ENCODE measurements around the gene C20orf204. TPM values are rescaled to one million over a fixed set of nuclear protein-coding genes. Genes with fewer than 3 reads are reported as not detected.

Gene C20orf204
- total and polyA plus RNA-seq, 10 of the 15 experiments (the other 5 are each of a cell fraction or from before 2014, with no cell fraction given): 0.24 to 56.0 (median 12.4) TPM

- TF ChIP-seq NKRF (conservative IDR thresholded peaks at IDR 0.05) (no peak), MXI1 (IDR thresholded peaks at IDR 0.05; ENCODE audit: low read depth, low read length) (no peak), SUZ12 (IDR thresholded peaks at IDR 0.05; ENCODE audit: unreplicated experiment) (no peak), IRF4 (IDR thresholded peaks at IDR 0.05; ENCODE audit: low read depth, low read length) (peak; percentile 75; the same call in 1 of the 2 replicates), BCL3 (IDR thresholded peaks at IDR 0.05; ENCODE audit: borderline replicate concordance, insufficient read depth, low read depth, low read length, poor library complexity, severe bottlenecking) (peak; percentile 21), CREB1 (IDR thresholded peaks at IDR 0.05; ENCODE audit: low read depth) (no peak), BACH1 (IDR thresholded peaks at IDR 0.05; ENCODE audit: borderline replicate concordance) (no peak), BMI1 (IDR thresholded peaks at IDR 0.05; ENCODE audit: borderline replicate concordance) (no peak), FOS (IDR thresholded peaks at IDR 0.05; ENCODE audit: borderline replicate concordance, extremely low read depth, insufficient read length) (no peak), EP300 (IDR thresholded peaks at IDR 0.05; ENCODE audit: borderline replicate concordance in 1 of 2, control insufficient read depth in 1 of 2, low read depth in 2 of 2, low read length in 2 of 2) (0 out of 4 replicates have a peak, but pooled peaks of 1 of the 2 experiments have one; percentile 42), E2F4 (IDR thresholded peaks at IDR 0.05; ENCODE audit: low read depth, low read length) (no peak), ZNF687 (IDR thresholded peaks at IDR 0.05) (peak; percentile 96), USF1 (IDR thresholded peaks at IDR 0.05; ENCODE audit: borderline replicate concordance, extremely low read length, insufficient read depth, low read depth, low read length) (no peak), LARP7 (IDR thresholded peaks at IDR 0.05) (no peak), NFIC (IDR thresholded peaks at IDR 0.05; ENCODE audit: low read depth, low read length) (no peak), NR2C1 (IDR thresholded peaks at IDR 0.05) (no peak), RAD51 (IDR thresholded peaks at IDR 0.05) (no peak), RAD21 (IDR thresholded peaks at IDR 0.05; ENCODE audit: insufficient read depth, low read depth, low read length) (no peak)
Observed at GRCh38 chr20:64010711-64011237, 25.2 kb upstream of the C20orf204 start (continued).

Data from GM12878 (cell line).